ENCODE measurements around the gene ZNF619. TPM values are rescaled to one million over a fixed set of nuclear protein-coding genes. Genes with fewer than 3 reads are reported as not detected.

ZNF619 gene
- total and polyA plus RNA-seq, 9 of the 15 experiments (the other 6 are each of a cell fraction or from before 2014, with no cell fraction given), result 1.3 to 9.1 (median 6.3) TPM

GRCh38 chr3:40452876-40453730 lies 23.8 kb upstream of the ZNF619 start (continued):
- TF ChIP-seq, protein P1, sequence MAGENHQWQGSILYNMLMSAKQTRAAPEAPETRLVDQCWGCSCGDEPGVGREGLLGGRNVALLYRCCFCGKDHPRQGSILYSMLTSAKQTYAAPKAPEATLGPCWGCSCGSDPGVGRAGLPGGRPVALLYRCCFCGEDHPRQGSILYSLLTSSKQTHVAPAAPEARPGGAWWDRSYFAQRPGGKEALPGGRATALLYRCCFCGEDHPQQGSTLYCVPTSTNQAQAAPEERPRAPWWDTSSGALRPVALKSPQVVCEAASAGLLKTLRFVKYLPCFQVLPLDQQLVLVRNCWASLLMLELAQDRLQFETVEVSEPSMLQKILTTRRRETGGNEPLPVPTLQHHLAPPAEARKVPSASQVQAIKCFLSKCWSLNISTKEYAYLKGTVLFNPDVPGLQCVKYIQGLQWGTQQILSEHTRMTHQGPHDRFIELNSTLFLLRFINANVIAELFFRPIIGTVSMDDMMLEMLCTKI (IDR thresholded peaks at IDR 0.05; ENCODE audit: partially characterized antibody), result no peak
- TF ChIP-seq ZNF224 (CRISPR knock-in tag; IDR thresholded peaks at IDR 0.05) (no peak), HOMEZ (CRISPR knock-in tag; IDR thresholded peaks at IDR 0.05) (0 out of 2 replicates have a peak, but pooled peaks have one; percentile 43), ZZZ3 (IDR thresholded peaks at IDR 0.05) (no peak), FUS (optimal IDR thresholded peaks at IDR 0.05; ENCODE audit: low read depth, low read length) (no peak), MYC (IDR thresholded peaks at IDR 0.05; ENCODE audit: low read depth, low read length) (peak; percentile 75; the same call in 1 of the 2 replicates), MYC (CRISPR knock-in tag; IDR thresholded peaks at IDR 0.05; ENCODE audit: borderline replicate concordance, low read depth) (no peak; the same call in 1 of the 2 replicates), BCLAF1 (IDR thresholded peaks at IDR 0.05; ENCODE audit: borderline replicate concordance in 1 of 2, control insufficient read depth in 1 of 2, low read depth in 2 of 2, low read length in 1 of 2) (no peak), PURB (CRISPR knock-in tag; IDR thresholded peaks at IDR 0.05; ENCODE audit: low read depth) (no peak), PBX2 (CRISPR knock-in tag; IDR thresholded peaks at IDR 0.05; ENCODE audit: low read depth) (no peak), PBX2 (tag; conservative IDR thresholded peaks at IDR 0.05; ENCODE audit: low read depth) (no peak)
- TF ChIP-seq, protein P2, sequence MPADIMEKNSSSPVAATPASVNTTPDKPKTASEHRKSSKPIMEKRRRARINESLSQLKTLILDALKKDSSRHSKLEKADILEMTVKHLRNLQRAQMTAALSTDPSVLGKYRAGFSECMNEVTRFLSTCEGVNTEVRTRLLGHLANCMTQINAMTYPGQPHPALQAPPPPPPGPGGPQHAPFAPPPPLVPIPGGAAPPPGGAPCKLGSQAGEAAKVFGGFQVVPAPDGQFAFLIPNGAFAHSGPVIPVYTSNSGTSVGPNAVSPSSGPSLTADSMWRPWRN (IDR thresholded peaks at IDR 0.05; ENCODE audit: low read depth), result no peak

Measured in K562 (cell line).